ENCODE data around the gene BSDC1. TPM values are rescaled to one million over a fixed set of nuclear protein-coding genes. Genes with fewer than 3 reads are reported as not detected.

Gene BSDC1
- total and polyA plus RNA-seq, 2 of the 13 experiments (the other 11 are each of a cell fraction or from before 2014, with no cell fraction given) = 40.3 to 64.2 TPM

DNA sequence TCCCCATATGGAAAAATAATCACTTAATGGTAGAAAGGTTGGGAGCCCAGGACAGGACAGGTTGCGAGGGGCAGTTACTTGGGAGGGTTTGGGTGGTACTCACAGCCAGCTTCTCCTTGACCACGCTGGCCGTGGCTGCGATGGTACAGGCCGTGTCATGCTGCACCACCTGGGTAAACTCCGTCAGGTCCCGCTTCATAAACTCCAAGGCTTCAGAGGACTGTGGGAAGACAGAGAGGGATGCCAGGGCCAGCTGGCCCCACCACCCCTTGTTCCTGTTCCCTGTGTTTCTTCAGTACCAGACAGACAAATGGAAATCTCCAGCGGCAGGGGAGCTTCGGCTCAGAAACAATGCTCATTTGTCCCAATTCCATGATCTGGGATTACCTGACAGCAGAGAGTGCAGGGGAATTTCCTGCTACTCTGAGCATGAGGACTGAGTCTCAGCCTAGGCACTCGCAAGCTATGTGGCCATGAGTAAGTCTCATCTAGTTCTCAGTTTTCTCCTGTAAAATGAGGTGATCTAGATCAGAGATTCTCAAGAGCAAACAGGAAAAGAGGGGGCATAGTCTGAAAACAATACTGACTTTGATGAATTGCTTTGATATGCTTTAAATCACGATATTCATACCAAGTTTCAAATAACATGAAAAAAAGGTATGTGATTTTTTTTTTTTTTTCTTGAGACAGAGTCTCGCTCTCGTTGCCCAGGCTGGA lies 7.4 kb downstream of the BSDC1 start:
- H3K27ac ChIP-seq (ENCODE audit: extremely low read length, insufficient read depth, low read length) = no peak overlapping the region
- no peak for DNase-seq (ENCODE audit: low spot score)
- WGBS (ENCODE audit: low lambda C conversion rate) = 97% methylated on average over 13 of the region's 13 CpGs
- peaks cover 11% of the 10 kb centered on the region for H3K4me1 ChIP-seq (ENCODE audit: insufficient read depth, low read length)
- ATAC-seq = no peak
- in situ Hi-C loops (cut with HindIII; ENCODE audit: extremely low pct_ligation_motif_present, low pct_unique_long_range_greater_than_20kb) = no loop called here
- no peak overlapping the region for H3K4me2 ChIP-seq (ENCODE audit: low read depth, low read length)
- no peaks in the 10 kb centered on the region for H3K9me3 ChIP-seq (ENCODE audit: low read length)
- TF ChIP-seq, protein P1, sequence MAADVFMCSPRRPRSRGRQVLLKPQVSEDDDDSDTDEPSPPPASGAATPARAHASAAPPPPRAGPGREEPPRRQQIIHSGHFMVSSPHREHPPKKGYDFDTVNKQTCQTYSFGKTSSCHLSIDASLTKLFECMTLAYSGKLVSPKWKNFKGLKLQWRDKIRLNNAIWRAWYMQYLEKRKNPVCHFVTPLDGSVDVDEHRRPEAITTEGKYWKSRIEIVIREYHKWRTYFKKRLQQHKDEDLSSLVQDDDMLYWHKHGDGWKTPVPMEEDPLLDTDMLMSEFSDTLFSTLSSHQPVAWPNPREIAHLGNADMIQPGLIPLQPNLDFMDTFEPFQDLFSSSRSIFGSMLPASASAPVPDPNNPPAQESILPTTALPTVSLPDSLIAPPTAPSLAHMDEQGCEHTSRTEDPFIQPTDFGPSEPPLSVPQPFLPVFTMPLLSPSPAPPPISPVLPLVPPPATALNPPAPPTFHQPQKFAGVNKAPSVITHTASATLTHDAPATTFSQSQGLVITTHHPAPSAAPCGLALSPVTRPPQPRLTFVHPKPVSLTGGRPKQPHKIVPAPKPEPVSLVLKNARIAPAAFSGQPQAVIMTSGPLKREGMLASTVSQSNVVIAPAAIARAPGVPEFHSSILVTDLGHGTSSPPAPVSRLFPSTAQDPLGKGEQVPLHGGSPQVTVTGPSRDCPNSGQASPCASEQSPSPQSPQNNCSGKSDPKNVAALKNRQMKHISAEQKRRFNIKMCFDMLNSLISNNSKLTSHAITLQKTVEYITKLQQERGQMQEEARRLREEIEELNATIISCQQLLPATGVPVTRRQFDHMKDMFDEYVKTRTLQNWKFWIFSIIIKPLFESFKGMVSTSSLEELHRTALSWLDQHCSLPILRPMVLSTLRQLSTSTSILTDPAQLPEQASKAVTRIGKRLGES (CRISPR knock-in tag; IDR thresholded peaks at IDR 0.05; ENCODE audit: borderline replicate concordance) = no peak
- no peak for TF ChIP-seq ZNF883 (CRISPR knock-in tag; IDR thresholded peaks at IDR 0.05; ENCODE audit: not compliant biosample characterization)
- TF ChIP-seq NCOA2 (CRISPR knock-in tag; IDR thresholded peaks at IDR 0.05) = no peak
- no peak for TF ChIP-seq ZNF432 (CRISPR knock-in tag; IDR thresholded peaks at IDR 0.05; ENCODE audit: borderline replicate concordance)
- no peak for TF ChIP-seq ZNF367 (CRISPR knock-in tag; IDR thresholded peaks at IDR 0.05; ENCODE audit: borderline replicate concordance)
- TF ChIP-seq DNMT3B (CRISPR knock-in tag; conservative IDR thresholded peaks at IDR 0.05) = no peak
- TF ChIP-seq SMAD1 (CRISPR knock-in tag; IDR thresholded peaks at IDR 0.05; ENCODE audit: borderline replicate concordance, low read depth) = no peak
- no peak for TF ChIP-seq SRSF4 (IDR thresholded peaks at IDR 0.05; ENCODE audit: low read depth, low read length, poor library complexity, severe bottlenecking)
- no peak for TF ChIP-seq NR3C1 (CRISPR knock-in tag; IDR thresholded peaks at IDR 0.05)
- no peak overlapping the region for H2AFZ ChIP-seq (ENCODE audit: low read length)
- no peaks in the 10 kb centered on the region for H3K27me3 ChIP-seq (ENCODE audit: control insufficient read depth in 1 of 2, insufficient read depth in 2 of 2, low read length in 2 of 2)
- H3K36me3 ChIP-seq (replicated peaks in 1 of 2; ENCODE audit: control insufficient read depth in 1 of 2, insufficient read depth in 2 of 2, low read length in 2 of 2) = peaks cover 32 to 78% of the 10 kb centered on the region in 2 experiments
- intact Hi-C loops (cut with micrococcal nuclease; ENCODE audit: unreplicated experiment) = no loop called here
- FAIRE-seq = no peak
- BruUV-seq (replicated peaks) = no TSS peak
- peaks cover 5% of the 10 kb centered on the region; the same call in 1 of the 2 replicates for H4K20me1 ChIP-seq (ENCODE audit: insufficient read depth, low read length)
- no peak overlapping the region for H3K4me3 ChIP-seq (replicated peaks in 1 of 3; ENCODE audit: insufficient read depth in 1 of 3, low read depth in 2 of 3, low read length in 3 of 3)
- no peak overlapping the region for H3K9ac ChIP-seq (ENCODE audit: insufficient read depth, low read depth, low read length)
- ChIA-PET CTCF (ENCODE audit: low intra/inter-chr PET ratio, low total read pairs) (no interaction called here), POLR2A (interaction anchor here (1.7 to 2.4 kb wide), 2 partner anchors 8 to 51 kb away, joined by 5 to 7 read pairs; partner anchors contain the start of genes BSDC1 and MARCKSL1)
- H3K79me2 ChIP-seq (ENCODE audit: insufficient read depth, low read length) = peaks cover 23% of the 10 kb centered on the region

All from HepG2 (cell line).